Suppressor macrophage treated with lipopolysaccharide for 4 hours (primary cell): ENCODE data around the gene TRAF3.
A peak's percentile ranks its signal among the peaks of the same experiment; 100 is the strongest.
"Not testable (repeated sequence)": the region's sequence is repeated elsewhere in the genome, so short reads cannot be mapped to it uniquely, and the experiment has no call there.

Source experiments
- DNase-seq: peaks from one replicate; pipeline ENCODE4 v3.0.0-alpha.2; 2020

TRAF3 gene

DNA sequence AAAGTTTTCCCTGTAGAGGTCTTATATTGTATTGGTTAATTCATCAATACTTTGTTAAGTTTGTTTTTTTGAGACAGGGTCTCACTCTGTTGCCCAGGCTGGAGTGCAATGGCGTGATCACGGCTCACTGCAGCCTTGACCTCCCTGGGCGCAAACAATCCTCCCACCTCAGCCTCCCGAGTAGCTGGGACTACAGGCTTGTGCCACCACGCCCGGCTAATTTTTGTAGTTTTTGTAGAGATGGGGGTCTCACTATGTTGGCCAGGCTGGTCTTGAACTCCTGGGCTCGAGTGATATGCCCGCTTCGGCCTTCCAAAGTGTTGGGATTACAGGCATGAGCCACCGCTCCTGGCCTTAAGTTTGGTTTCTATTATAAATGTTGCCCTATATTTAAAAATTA, 149.6 kb downstream of the TRAF3 start:
- DNase-seq = not testable (repeated sequence)

DNA sequence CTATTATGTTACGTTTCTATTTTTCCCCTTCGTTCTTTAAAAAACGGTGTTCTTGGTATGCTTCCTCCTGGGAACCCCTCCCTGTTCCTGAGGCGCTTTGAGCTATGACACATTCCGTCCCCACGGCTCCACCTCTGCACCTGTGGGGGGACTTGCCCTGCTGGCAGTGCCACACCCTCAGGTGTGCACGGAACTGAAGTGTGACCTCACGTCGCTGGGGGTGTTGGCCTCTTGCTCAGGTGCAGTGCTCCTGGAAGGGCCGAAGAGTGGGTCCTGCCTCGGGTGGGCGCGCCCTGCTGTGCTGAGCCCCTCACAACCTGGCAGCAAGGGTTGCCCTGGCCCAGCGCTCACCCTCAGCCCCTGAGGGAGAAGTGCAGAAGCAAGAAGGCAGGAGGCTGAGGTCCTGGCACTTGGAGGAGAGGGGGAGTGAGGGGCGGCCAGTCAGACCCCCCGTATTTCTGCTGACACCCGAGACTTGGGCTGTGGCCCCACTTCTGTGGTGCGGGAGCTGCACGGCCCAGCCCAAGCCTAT, 150.2 kb downstream of the TRAF3 start:
- no peak for DNase-seq

DNA sequence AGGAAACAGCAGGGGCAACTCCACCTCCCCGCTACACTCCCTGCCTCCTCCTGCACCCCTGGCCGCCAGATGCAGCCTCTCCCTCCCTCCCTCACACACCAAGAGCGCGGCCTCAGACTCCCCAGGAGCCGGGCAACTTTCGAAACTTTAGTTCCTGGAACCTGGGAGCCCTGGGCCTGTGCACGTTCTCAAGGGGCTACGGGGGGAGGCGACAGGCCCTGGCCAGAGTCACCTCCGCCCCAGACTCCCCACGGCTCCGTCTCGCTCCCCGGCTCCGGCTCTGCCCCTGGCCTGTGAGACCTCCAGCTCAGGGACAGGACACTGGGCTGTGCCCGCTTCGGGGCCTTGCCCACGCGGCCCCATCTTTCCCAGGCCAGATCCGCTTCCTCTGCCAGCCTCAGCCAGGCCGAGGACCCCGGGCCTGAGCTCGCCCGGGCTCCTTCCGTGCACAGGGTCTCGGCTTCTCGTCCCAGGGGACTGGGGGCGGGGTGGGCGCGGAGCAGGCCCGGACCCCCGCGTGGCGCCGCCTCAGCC, 150.7 kb downstream of the TRAF3 start:
- DNase-seq = no peak

DNA sequence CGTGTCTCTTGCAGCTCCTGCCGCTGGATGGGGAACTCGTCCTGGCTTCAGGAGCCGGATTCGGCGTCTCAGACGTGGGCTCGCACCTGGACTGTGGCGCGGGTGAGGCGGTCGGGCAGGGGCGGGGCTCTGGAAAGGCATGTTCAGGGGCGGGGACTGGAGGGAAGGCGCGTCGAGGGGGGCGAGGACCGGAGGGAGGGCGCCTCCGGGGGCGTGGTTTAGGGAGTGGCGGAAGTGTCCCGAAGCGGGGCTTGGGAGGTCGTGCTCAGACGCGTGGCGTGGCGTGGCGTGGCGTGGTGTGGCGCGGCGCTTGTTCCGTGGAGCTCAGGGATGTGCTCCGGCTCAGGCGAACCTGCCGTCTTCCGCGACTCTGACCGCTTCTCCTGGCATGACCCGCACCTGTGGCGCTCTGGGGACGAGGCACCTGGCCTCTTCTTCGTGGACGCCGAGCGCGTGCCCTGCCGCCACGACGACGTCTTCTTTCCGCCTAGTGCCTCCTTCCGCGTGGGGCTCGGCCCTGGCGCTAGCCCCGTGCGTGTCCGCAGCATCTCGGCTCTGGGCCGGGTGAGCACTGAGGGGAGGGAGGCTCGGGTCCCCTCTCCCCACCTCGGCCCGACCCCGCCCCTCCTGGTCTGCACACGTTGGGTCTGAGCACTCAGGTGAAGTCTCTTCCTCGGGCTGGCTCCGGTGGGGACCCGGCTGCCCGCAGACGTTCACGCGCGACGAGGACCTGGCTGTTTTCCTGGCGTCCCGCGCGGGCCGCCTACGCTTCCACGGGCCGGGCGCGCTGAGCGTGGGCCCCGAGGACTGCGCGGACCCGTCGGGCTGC, 151.4 kb downstream of the TRAF3 start:
- peak; percentile 48 for DNase-seq

DNA sequence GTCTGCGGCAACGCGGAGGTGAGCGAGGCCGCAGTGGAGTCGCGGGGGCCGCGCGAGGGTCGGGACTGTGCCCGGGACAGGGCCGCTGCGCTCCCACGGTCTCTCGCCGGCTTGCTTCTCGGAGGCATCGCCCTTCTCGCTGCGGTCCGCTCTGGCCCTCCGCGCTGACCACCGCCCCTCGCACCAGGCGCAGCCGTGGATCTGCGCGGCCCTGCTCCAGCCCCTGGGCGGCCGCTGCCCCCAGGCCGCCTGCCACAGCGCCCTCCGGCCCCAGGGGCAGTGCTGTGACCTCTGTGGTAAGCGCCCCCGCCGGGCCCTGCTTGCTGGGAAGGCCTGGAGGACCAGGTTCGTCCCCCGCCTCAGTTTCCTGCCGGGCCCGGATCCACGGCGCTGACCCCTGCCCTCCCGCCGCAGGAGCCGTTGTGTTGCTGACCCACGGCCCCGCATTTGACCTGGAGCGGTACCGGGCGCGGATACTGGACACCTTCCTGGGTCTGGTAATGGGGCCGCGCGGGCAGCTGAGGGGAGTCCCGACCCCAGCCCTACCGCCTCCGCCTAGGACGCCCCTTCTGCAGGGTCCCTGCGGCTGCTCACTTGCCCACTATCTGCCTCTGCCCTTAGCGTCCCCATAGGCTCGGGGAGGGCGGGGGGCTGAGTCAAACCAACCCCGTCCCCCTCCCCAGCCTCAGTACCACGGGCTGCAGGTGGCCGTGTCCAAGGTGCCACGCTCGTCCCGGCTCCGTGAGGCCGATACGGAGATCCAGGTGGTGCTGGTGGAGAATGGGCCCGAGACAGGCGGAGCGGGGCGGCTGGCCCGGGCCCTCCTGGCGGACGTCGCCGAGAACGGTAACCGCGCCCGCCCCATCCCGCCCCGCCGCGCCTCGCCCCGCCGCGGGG, 152.2 kb downstream of the TRAF3 start:
- no peak for DNase-seq

DNA sequence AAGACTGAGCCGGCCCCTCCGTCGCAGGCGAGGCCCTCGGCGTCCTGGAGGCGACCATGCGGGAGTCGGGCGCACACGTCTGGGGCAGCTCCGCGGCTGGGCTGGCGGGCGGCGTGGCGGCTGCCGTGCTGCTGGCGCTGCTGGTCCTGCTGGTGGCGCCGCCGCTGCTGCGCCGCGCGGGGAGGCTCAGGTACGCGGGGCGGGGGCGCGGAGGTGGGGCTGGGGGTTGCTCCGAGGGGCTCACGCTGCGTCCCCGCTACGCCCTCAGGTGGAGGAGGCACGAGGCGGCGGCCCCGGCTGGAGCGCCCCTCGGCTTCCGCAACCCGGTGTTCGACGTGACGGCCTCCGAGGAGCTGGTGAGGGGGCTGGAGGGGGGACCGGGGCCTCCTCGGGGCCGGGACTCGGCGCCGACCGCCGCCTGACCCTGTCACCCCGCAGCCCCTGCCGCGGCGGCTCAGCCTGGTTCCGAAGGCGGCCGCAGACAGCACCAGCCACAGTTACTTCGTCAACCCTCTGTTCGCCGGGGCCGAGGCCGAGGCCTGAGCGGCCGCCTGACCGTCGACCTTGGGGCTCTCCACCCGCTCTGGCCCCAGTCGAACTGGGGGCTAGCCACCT, 153.0 kb downstream of the TRAF3 start:
- no peak for DNase-seq

DNA sequence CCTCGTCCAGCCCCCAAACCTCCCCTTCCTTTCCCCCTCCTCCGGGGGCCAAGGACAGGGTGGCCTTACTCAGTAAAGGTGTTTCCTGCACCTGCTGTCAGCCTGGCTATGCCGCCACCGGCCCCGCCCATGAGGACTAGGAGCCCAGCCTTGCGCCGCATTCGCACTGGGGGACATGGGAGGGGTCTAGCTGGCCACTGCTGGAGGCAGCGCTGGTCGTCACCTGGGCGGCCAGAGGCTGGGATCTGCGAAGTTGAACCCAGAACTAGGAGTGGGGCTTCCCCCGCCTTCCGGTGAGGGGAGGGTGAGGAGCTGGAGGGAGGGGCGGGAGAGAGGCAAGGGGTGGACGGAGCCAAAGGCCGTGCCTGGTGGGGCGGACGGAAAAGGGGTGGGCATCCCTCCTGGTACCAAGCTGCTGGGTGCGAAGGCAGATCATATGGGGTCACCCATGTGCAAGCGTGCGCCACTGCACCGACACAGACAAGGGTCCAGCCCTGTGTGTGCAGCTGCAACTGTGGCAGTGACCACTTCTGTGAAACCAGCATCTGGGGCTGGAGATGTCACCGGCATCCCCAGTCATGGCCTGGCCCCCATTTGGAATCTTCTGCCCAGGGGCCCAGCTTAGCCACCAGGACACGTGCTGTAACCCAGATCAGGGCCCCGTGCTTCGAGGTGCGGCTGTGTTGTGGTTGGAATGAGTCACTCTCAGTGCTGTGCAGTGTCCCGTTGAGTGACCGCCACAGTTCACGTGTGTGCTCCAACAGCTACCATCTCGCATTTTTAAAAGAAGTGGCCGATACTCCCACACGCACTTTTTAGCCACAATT, 153.7 kb downstream of the TRAF3 start:
- DNase-seq = no peak

DNA sequence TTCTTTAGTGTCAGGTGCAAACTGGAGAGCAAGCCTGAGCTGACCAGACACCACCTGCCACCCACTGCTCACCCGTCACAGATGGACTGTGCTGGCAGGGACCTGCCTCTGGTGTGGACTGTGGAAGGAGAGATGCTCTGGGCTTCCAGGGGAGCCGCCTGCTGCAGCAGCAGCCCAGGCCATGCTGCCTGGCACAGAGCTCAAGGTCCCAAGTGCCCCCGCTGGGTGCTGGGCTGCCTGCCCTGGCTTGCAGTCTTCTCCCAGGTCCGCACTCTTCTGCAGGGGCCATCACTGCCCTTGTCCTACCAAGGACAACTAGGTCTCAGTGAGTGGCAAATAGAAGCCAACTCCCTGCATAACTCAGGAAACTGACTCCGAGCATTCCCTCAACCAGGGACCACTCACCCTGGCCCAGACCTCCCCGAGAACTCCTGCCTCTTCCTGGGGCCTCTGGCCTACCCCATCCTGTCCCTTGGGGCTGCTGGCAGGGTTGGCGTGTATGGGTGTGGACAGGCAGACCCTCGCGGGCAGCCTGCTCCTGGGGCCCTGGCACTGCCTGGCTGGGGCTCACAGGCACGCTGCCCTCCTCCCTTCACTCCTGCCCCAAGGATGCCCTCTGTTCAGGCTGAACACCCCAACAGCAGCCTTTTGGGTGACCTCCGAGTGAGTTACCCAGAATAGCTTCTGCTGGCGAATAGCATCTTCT, 154.5 kb downstream of the TRAF3 start:
- no peak for DNase-seq

DNA sequence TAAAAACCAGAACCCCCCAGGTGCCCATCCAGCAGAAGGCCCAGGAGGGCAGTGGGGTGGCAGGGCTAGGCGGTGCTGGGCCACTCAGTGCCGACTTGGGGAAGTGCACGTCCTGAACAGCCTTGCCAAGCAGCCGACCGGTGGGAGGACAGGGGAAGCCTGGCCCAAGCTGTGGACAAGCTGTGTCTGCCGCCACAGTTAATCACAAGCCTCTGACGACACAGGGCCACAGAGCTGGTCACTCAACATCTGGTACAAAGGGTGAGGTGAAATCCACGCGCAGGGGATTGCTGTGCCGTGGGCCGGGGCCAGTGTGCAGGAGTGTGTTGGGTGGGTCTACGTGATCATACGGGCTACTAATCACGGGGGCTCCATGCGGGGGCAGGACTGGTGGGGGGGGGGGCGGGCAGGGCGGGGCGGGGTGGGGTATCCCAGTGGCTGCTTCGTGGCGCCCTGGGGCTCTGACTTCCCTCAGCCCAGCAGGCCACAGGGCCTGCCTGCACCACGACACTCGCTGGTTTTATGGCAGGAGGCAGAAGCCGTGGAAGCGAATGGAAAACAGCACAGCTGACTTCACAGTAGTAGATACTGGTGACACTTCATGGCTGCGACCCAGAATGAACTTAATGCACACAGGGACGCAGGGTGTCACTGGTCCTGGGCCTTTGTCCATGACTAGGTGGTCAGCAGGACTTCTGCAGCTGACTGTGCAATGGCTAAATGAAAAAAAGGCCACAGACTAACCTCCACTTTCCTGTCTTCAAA, 155.4 kb downstream of the TRAF3 start:
- no peak for DNase-seq

DNA sequence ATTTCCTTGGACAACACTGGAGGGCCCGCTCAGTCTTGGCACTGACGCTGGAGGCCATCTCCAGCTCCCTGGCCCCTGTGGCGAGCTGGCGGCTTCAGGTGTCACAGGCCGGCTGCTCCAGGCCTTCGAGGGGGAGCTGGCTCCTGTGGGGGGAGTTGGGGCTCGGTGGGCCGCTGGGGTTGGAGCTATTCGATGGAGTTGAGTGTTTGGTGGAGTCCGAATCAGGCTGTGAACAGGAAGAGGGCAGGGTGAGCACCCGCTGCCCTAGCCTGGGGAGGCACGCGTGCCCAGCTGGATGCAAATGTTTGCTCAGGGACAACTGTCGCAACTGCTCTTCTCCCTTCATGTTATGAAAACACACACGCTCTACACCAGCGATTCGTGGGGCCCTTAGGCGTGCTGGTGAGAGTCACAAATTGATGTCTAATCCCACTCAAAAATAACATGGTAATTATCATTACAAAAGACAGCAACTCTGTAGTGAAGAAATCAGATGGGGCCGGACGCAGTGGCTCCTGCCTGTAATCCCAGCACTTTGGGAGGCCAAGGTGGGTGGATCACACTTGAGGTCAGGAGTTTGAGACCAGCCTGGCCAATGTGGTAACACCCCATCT, 156.5 kb downstream of the TRAF3 start:
- DNase-seq = no peak

DNA sequence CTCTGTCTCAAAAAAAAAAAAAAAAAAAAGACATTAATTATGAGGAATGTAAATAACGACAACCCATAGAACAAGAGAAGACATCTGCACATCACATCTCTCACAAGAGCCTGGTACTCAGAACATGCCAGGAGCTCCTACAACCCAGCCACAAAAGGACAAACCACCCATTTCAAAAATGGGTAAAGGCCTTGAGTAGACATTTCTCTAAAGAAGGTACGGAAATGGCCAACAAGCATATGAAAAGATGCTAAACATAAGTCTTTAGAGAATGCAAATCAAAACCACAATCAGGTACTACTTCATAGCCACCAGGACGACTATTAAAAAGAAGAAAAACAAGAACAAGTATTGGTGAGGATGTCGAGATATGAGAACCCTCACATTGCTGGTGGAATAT, 158.5 kb downstream of the TRAF3 start:
- DNase-seq = no peak

DNA sequence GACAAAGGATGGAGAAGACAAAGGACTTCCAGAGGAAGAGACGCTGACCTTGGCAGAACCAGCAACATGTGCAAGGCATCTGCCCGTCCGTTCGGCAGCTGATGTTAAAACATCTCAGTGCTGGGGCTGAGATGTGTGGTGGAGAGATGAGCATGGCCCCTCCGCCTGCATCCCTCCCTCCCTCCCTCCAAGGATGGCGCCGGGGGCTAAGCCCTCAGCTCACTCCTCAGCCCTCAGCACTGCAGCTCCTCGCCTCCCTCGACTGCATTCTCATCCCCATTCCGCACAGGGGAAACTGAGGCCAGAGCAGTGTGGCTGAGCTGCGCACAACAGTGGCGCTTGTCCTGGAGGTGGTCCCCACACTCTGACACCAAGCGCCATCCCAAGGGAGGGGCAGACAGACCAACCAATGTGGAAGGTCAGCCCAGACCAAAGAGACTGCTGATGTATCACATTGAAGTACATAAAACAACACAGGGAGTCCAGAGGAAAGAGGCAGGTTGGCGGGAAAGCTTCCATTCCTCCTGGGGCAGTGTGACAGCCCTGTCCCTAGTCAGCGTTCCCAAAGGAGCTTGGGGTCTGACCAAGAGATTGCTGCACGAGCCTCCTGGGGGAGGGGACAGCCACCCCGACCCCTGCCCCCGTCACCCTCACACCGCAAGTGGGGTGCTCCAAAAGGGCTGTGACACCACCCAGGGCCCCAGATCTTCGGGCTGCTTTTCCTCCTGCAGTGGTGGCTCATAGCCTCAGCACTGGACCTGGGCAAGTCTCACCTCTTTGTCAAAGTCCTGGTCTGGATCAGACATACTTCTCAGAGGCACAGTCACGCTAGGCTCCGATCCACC, 160.3 kb downstream of the TRAF3 start:
- no peak for DNase-seq

DNA sequence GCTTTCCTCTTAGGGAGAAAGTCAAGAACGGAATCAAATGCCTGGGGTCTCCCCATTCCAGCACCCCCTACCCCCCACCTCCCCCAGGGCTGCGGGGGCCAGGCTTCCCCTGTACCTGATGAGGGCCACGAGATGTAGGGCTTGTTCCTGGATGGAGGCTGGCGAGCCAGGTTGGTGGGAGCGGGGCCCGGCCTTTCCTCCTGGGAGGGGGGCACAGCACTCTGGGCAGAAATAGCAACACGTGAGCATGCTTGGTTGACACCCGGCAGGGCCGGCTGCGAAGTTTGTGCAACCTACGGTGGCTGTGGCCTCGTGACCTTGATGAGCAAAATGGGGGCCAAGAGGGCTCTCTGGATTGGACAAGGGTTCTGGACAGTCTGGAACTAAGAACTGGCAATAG, 160.9 kb downstream of the TRAF3 start:
- DNase-seq = no peak

DNA sequence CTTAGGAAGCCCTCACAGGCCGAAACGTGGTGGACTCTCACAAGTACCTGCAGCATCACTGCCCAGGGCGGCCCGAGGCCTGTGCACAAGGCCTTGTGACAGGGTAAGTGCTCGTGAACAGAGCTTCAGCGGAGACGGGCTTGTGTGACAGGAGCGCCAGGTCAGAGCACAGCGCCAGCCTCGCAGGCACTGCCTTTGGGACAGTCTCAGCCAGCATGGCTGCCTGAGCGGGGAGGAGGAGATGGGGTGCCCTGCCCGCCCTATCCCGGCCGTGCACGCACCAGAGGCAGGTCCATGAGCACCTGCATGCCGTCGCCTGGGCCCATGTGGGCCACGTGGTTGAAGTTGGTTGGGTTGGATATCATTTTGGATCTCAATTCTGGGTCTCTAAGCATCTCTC, 162.1 kb downstream of the TRAF3 start:
- no peak for DNase-seq

DNA sequence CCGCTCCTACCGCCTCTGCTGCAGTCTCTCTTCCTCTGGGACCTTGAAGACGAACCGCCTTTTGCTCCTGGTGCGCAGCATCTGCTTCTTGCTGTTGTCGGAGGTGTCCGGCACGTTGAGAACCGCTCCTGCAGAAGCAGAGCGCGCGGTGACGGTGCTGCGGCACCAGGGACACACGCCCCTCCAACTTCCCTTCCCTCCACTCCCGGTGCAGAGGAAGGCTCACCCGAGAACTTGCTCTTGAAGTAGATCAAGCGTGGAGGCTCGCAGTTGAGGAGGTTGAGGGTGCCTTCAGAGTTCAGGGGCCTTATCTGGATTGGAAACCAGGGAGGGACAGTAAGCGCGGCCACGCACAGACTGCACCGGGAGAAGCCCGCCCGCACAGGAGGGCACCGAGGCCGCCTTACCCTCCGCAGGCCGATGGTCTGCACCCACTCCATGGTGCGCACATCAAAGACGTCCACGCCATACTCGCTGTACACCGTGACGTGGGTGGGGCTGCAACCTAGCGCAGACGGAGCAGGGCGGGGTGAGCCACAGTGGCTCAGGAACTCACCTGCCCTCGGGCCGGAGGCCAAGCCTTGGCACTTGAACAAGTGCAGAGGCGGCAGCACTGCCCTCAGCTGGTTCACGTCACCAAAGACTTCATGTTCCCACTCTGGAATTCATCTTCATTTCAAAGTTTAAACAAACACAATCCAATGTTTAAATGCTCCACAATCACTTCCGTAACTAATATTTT, 162.7 kb downstream of the TRAF3 start:
- no peak for DNase-seq

DNA sequence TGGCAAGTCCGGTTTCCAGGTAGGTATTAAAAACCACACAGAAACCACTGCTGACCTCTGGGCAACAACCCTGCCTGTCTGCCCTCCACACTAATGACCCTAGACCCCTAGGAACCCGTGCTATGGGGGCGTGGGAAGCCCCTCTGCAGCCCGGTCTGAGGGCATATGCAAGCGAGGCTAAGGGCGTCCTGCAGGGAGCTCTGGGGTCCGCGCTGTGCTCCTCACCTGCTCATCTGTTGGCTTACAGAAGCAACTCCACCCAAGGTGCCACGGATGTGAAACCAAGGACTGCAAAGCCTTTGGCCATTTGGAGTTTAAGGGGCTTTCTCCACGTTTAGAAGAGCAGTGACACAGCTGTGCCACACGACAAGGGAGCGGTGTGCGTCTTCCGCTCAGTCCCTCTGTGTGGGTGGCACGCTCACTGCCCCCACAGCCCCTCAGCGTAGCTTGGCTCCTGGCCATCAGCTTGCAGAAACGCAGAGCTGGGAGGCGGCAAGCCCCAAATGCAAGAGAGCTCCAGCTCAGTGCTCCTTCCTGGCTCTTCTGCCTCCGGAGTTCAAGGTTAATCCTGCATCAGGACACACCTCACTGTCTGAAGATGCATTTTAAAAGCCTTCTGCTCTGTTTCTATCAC, 163.6 kb downstream of the TRAF3 start:
- no peak for DNase-seq

DNA sequence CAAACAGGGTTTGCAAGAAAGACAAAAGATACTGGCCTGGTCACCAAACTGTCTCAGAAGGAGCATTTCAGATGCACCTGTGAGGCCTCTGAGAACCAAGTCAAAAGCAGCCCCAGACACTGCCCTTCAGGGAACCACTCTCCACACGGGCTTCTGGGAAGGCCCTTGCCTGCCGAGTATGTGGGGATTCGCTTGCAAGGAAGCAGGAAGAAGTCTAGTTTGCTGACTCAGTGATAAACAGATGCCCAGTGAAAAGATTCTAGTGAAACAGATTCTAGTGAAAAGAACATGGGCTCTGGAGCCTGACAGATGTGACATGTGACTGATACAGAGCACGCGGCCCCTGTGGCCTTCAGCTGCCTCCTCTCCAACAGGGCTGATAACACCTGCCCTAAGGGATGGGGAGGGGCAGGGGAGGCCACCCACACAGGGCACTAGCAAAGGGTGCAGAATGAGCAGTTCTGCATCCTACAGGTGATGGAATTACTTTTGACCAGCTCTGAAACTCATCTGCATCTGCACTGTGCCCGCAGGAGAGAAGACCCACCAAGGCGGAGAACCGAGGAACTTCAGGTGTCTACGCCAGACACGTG, 164.3 kb downstream of the TRAF3 start:
- DNase-seq = no peak

DNA sequence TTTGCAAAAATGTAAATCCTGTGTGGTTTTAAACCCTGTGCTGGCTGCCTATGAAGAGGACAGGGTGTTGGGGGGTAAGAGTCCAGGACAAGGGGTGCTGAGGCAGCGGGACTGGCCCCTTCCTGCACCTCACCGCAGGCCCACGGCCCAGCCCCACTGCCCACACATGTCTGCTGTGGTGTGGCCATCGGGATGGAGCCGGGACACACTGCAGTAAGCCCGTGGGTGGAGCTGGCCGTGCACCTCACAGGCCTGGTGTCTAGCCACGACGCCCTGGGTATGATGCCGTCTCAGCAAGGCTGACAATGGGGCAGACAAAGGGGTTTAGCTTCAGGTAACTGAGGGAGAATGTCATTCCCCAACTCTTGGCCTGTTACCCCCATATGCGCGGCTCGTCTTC, 164.8 kb downstream of the TRAF3 start:
- no peak for DNase-seq
